GM18511 (cell line): Measurements from ENCODE around the gene PLEKHB2.
"Not testable (repeated sequence)": the region's sequence is repeated elsewhere in the genome, so short reads cannot be mapped to it uniquely, and the experiment has no call there.

Experiments used
- ATAC-seq: cut with Tn5 transposase; IDR thresholded peaks from one replicate; pipeline ENCODE4 v1.9.1; 2021; ENCODE audit warnings: mild to moderate bottlenecking, moderate library complexity; ENCODE audit not compliant: unreplicated experiment

Gene PLEKHB2, protein sequence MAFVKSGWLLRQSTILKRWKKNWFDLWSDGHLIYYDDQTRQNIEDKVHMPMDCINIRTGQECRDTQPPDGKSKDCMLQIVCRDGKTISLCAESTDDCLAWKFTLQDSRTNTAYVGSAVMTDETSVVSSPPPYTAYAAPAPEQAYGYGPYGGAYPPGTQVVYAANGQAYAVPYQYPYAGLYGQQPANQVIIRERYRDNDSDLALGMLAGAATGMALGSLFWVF

DNA sequence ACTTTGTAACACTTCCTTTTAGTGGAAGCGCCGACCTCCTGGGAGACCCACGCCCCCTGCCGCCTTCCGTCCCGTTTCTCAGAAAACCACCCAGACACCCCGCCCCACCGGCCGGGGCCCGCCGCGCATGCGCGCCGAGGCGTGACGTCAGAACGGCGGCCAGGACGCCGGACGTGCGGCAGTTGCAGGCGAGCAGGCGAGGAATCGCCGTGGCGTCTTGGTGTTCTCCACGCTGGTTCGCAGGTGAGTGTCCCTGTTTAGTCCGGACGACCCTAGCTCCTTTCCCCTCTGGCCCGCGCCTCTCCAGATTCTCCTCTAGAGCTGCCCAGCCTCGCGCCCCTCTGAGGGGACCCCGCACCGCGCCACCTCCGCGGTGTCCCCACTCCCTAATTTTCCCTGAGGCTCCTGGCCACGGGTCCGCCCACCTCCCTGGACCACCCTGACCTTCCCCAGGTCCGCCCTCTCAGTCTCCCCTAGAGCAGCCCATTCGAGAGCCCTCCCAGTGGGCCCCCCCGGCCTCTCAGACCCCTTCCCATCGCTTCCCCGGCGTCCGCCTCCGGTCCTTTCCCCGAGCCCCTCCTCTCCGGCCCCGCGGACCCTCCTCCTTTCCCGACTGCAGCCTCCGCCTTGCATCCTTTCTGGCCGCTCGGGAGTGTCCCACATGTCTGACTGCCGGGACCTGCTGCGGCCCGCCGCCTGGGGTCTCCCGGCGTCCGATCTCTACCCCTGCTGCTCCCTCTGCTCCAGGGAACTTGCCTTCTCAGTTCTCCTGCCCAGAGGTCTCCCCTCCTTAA is at the start of gene PLEKHB2:
PLEKHB2 (plus strand) TSS at position 181 of the 794 bp plus-strand sequence. CDS start 15,606 bp downstream, outside the sequence.
- peak; percentile 81 for ATAC-seq

DNA sequence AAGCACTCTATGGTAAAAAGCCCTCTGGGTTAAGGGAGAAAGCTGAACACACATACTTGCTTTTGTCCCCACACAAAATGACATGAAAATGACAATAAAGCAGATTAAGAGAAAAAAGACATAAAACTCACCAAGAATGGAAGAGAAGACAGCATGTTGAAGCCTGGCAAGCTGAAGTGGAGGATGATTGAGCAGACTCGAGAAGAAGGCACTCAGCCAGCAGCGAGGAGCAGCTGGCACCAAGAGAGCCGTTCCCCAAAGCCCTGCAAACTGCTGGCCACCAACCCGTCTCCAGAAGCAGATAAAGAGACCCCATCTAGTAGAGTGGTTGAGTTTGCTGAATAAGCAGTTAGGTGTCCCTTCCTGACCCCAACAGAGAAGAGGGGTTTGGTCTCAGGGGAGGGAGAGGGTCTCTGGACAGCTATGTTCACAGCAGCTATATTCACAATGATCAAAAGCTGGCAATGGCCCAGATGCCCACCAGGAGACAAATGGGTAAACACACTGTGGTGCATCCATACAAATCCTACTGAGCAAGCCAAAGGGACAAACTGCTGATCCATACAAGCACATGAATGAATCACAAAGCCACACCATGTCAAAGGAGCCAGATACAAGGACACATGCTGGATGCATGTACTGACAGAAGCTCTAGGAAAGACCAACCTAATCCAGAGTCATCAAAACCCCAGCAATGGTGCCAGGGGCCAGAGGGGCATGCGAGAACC is 48.8 kb upstream of the PLEKHB2 start:
- ATAC-seq, result no peak

DNA sequence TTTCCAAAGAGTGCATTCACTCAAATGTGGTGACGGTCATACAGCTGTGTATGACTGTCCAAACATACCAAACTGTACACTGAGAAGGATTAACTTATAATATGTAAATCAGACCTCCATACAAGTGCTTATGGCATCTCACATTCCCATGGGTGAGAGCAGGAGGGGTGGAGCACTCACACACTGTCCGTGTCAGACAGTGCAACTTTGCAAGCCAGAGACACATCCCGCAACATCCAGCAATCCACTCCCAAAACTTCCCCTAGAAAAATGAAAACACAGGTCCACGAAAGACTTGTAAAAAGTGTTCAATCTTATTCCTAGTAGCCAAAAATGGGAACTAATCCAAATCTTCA is 48.2 kb upstream of the PLEKHB2 start:
- ATAC-seq, result no peak

DNA sequence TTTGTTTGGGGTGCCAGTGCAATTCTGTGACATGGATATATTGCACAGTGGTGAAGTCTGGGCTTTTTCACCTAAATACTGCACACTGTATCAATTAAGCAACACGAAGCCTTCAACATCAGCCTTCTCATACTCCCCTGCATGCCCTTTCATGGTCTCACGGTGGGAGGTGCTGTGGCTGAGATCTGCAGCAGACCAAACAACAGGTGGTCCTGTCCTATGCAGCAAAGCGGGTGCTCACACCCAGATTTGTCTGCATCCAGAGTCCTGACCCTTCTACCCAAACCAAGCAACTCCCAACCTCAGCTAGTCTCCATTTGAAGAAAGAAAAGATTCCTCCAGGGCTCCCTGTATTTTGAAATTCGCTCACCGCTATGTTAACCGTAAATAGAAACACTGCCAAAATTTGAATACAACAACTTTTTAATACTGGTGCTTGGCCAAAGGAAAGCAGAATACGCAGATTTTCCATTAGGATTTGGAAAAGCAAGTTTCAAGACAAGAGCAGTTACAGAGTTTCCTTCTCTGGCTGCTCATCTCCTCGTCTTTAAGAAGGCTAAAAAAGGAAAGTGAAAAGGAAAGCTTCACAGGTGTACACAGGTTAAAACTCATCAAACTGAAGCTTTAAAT is 46.8 kb upstream of the PLEKHB2 start:
- no peak for ATAC-seq

DNA sequence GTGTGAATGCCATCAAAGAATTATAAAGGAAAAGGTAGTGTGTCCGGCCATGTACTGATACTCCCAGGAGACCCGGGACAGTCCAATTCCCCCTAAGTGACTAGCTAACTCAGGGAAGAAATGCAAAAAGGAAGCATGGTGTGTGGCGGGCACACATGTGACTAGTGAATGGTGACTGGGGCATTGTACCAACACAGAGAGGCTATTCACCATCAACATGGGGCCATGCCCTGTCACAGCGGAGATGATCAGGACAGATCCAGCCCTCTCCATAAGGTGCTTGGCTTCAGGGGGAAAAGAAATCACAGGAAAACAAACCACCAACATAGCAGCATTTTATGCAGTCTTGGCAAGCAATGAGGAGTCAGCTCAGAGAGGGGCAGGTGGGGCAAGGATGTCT is 46.2 kb upstream of the PLEKHB2 start:
- ATAC-seq, result no peak

DNA sequence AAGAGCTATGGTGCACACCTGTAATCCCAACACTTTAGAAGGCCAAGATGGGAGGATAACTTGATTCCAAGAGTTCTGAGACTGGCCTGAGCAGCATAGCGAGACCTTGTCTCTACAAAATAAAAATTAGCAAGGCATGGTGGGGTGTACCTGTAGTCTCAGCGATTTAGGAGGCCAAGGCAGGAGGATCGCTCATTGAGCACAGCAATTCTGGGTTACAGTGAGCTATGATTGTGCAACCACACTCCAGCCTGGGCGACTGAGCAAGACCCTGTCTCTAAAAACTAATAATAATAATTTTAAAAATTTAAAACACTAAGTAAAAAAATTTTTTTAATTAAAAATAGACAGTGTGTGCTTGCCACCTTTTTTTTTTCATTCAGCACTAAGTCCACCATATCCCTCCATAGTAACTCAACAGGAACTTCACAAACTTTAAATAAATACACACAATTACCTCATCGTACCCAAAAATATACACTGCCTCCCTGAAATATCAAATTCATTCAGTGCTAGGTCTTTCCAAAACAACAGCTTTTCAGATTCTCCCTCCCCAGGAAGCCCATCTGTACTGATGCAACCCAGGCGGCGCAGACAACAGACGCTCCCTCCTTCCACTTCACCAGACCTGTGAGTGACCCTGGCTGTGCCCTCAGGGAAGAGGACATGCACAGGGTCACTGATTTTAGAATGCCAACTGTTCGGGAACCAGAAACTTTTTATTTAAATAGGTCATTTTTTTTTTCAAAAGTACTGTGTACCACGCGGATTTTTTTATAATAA is 41.4 kb upstream of the PLEKHB2 start:
- no peak for ATAC-seq

DNA sequence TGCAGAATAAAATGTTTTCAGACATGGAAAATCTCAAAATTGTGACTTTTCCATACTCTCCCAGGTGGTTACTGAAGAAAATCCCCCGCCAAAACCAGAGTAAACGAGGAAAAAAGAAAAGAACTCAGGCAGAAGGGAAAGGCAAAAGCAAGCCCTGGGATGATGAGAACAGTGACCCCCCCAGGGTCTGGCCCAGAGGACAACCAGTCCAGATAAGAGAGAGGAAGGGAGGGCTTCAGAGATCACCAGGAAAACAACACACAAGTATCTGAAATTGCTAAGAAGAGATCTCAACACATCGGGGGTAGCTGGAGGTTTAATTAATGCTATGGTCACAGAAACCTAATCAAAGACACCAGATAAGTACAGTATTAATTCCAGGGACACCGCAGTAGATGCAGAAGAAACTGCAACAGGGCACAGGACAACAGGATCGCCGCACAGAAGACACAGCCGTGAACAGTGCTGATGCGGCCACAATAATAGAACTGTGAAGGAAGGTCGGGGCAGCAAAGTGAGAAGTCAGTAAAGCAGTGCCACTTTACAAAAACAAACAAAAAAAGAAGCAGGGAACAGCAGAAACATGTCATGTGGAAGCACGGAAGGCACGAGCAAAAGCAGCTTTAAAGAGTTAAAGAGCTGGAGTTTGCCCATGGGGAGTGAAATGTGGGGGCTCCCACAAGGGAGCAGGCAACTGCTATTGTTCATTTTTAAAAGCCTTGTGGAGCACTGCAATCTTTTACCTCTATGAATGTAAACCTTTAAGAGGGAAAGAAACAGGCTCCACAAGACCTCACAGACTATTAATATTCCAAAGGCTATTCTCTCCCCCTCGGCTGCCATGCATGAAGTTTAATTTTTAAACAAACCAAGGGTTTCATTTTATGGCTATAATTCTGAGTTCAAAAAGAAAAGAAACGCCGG is 40.3 kb upstream of the PLEKHB2 start:
- ATAC-seq, result no peak

DNA sequence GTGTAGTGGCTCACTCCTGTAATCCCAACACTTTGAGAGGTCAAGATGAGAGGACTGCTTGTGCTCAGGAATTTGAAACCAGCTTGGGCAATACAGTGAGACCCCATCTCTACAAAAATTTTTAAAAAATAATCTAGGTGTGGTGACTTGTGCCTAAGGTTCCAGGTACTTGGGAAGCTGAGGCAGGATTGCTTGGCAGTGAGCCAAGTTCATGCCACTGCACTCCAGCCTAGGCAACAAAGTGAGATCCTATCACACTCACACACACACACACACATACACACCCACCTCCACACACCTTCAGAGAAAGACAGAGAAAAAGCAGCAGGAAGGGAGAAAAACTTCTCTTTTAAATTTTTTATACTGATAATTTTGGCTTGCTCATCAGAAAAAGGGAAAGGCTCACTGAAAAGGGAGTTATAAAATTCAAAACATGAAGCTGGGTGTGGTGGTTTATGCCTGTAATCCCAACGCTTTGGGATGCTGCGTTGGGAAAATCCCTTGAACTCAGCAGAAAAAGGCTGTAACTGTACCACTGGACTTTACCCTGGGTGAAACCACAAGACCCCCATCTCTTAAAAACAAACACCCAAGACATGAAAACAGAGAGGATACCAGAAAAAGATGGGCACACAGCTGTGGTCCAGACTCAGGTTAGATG is 37.5 kb upstream of the PLEKHB2 start:
- ATAC-seq, result no peak

DNA sequence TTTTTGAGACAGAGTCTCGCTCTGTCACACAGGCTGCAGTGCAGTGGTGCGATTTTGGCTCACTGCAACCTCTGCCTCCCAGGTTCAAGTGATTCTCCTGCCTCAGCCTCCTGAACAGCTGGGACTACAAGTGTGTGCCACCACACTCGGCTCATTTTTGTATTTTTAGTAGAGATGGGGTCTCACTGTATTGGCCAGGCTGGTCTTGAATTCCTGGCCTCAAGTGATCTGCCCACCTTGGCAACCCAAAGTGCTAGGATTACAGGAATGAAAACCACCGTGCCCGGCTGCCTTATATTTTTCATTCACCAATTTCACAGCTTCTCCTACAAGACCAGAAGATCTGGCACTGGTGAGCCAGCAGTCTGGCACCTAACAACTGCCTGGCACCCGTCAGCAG is 37.0 kb upstream of the PLEKHB2 start:
- not testable (repeated sequence) for ATAC-seq

DNA sequence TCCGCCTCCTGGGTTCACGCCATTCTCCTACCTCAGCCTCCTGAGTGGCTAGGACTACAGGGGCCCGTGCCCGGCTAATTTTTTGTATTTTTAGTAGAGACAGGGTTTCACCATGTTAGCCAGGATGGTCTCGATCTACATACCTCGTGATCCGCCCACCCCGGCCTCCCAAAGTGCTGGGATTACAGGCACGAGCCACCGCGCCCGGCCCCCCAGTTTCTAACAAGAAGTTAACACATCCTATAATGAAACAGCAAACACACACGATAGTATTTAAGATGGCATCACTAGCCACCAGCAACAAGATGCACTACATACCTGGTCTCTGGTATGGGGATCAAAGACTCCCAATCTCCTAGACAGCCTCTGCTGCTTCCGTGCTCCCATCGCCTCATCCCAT is 29.6 kb upstream of the PLEKHB2 start:
- not testable (repeated sequence) for ATAC-seq

DNA sequence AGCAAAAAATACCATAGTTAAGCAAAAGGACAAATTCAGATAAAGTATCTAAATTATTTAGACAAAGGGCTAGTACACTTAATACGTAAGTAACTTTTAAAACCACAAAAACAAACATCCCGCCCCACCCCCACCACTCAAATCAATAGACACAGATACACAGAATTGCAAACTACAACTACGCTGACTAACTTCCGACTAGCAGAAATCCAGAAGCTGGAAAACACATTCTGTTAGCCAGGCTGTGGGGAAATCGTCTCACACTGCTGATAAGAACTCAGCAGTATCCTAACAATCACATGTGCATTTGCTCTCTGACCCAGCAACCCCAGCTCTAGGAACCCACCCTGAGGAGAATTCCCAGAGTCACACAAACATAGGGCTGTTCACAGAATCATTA is 28.4 kb upstream of the PLEKHB2 start:
- ATAC-seq, result no peak

DNA sequence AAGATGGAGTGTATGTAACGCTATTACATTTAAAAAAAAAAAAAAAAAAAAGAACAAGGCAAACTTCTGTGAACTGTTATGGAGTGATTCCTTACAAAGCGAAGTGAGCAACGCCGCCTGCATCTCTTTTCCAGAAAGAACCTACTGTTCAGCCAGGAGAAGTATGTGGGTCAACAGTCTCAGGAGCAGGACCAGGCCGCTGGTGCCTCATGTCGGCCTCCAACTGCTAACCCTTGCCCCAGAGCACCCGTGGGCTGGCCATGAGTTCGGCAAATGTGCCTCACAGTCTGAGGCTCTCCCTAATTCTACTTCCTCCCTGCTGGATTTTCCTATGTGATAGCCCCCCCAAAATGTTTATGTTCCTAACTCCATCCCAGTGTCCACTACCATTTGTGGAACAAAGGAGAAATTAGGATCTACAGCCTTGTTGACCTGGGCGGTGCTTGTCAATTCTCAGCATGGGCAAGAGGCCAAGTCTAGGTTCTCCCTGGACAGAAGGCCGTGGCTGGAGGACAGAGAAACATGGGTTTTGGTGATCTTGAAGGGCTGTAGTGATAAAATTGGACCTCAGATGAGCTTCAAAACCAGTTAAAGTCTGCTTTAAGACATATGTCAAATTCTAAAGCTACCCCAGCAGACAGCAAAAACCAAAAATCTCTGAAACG is 27.8 kb upstream of the PLEKHB2 start:
- no peak for ATAC-seq

DNA sequence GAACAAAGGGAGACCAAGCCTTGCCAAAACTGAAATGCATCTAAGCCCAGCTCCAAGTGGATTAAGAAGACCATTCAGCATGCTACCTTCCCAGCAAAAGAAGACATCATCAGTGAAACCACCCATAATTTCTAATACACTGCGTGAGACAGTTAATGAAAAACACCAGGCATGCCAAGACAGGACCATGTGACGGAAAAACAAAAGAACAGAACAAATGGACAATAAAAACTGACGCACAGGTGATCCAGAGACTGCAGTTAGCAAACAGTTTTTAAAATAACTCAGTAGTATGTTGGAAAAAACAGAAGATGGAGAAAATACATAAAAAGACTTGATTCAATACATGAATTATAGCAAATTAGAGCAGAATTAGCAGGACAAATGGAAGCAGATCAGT is 27.2 kb upstream of the PLEKHB2 start:
- ATAC-seq, result no peak

DNA sequence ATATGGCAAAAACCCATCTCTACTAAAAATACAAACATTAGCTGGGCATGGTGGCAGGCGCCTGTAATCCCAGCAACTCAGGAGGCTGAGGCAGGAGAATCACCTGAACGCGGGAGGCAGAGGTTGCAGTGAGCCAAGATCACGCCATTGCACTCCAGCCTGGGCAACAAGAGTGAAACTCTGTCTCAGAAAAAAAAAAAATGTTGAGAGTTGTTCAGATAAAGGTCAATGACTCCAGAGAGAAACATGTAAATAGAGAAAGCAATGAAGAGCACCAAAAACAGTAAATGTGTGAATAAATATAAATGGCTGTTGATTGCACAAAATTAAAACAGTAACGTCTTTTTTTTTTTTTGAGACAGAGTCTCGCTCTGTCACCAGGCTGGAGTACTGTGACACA is 25.2 kb upstream of the PLEKHB2 start:
- ATAC-seq, result not testable (repeated sequence)

DNA sequence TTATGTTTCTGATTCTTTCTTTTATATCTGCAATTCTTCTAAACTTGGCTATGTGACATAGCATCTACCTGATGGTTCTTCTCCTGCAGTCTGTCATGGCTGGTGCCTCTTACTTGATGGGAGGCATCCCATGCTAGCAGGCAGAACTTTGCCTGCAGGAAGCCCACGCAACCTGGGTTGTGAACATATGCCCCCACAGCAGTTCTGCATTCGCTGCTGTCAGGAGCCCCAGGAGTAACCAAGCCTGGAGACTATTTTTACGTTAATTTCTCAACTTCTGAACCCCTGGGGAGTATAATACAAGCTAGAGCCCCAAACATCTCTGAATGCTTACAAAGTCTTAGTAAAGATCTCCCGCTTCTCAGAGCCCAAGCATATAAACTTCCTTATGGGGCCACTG is 23.9 kb upstream of the PLEKHB2 start:
- ATAC-seq, result no peak

DNA sequence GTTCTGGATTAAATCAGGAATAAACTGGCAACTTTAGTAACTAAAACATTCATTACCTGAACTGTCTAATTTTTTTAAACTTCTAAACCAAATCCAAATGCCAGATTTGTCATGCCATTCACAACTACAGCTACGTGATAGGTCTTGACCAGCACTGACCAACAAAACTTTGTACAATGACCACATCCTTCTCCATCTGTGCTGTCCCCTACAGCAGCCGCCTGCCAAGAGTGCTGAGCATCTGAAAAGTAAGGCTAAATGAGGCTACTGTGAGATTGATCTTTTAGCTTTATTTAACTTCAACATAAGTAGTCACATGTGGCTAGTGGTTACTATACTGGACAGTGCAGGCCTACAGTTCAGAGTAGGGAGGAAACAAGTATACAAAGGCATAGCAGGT is 19.5 kb upstream of the PLEKHB2 start:
- ATAC-seq, result no peak

DNA sequence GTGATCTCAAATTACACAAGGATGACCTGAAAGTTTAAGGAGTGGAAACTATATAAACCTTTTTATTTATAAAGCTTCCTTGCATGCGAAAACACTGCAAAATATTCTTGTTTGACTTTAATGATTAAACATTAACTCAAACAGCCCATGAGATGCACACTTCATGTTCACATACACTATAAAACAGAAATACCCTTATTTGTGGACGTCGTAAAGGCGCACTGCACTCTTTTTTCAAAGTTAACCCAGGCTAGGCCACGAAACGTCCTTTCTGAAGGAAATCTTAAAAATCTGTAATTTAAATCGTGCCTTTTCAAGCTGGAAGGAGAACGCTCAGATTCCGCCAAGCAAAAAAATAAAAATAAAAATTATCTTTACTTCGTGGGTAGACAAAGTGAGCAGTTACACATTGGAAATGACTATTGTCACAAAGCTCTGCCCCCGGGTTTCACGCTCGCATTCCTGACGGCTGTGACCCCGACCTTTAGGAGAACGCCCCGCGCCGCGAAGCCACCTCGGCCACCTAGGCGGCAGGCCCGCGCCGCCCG is 12.6 kb upstream of the PLEKHB2 start:
- ATAC-seq, result no peak

DNA sequence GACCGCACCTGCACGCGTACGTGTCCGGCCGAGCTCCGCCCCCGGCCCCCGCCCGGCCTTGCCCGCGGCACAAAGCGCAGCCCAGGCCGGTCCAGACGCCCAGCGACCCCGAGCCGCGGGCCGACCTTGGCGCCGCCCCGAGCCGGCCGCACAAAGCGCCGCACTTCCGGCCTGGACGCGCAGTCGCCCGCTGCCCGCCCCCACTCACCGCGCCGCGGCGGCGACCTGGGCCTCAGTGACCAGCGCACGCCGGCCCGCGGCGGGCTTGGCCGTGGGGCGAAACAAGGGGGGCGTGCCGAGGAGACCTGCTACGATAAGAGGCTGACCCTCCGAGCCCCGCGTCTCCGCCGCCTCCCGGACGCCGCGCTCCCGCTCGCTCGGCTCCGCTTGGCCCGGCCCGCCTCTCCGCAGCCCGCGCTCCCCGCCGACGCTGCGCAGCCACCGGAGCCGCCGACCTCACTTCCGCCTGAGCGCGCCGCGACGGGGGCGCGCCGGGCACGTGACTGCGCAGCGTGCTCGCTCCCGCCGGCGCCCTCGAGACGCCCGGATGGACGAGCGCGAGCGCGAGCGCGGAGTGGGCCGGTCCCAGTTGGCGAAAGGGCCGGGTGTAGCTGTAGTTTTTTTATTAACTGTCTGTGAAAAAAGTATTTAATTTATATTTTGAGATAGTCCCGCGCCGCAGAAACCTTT is 12.0 kb upstream of the PLEKHB2 start, which contains the start of gene FAM168B:
FAM168B (minus strand) TSS at position 455 of the 690 bp plus-strand sequence. CDS start 10,814 bp downstream, outside the sequence.
- ATAC-seq, result peak; percentile 85
